DND-41 (cell line): ENCODE measurements around the gene NDUFS8.
A peak's percentile ranks its signal among the peaks of the same experiment; 100 is the strongest.

Experiments used
- ATAC-seq: fragments of 200-7000 bp; cut with Tn5 transposase; 3 replicates; pipeline ENCODE4 v1.9.1; 2021; ENCODE audit warnings: low read depth; ENCODE audit not compliant: insufficient read depth
- DNase-seq: peaks from one replicate; pipeline ENCODE4 v3.0.0-alpha.2; 2020
- H2AFZ ChIP-seq: 2 replicates; pipeline ENCODE4 v1.6.0; 2012; ENCODE audit warnings: low read depth, low read length
- H3K27ac ChIP-seq: 2 replicates; pipeline ENCODE4 v1.5.1; 2012; ENCODE audit warnings: low read length, inconsistent platforms
- H3K27me3 ChIP-seq: fragments of 200-600 bp; sonication (generic); 2 replicates; pipeline ENCODE4 v1.6.0; 2012; ENCODE audit warnings: low read length, mild to moderate bottlenecking, inconsistent platforms; ENCODE audit not compliant: insufficient read depth, poor library complexity
- H3K36me3 ChIP-seq: 2 replicates; pipeline ENCODE4 v1.5.1; 2012; ENCODE audit warnings: low read length, inconsistent platforms; ENCODE audit not compliant: insufficient read depth
- H3K4me1 ChIP-seq: 2 replicates; pipeline ENCODE4 v1.5.1; 2012; ENCODE audit warnings: mild to moderate bottlenecking, low read length; ENCODE audit not compliant: insufficient read depth
- H3K4me2 ChIP-seq: 2 replicates; pipeline ENCODE4 v1.6.0; 2012; ENCODE audit warnings: mild to moderate bottlenecking, moderate library complexity, low read length, inconsistent platforms; ENCODE audit not compliant: insufficient read depth
- H3K4me3 ChIP-seq, 2 experiments: fragments of 200-600 bp in 1 of 2; shearing (Covaris generic) in 1 of 2; 2 replicates each; pipeline ENCODE4 v1.5.1; 2012 to 2016; ENCODE audit warnings: inconsistent platforms in 2 of 2, low read length in 2 of 2, mild to moderate bottlenecking in 2 of 2, low read depth in 1 of 2, moderate library complexity in 1 of 2
- H3K79me2 ChIP-seq: 2 replicates; pipeline ENCODE4 v1.6.0; 2012; ENCODE audit warnings: low read length, inconsistent platforms; ENCODE audit not compliant: insufficient read depth
- H3K9ac ChIP-seq: 2 replicates; pipeline ENCODE4 v1.6.0; 2012; ENCODE audit warnings: low read depth, mild to moderate bottlenecking, inconsistent platforms, low read length, moderate library complexity
- H3K9me3 ChIP-seq: 2 replicates; pipeline ENCODE4 v1.5.1; 2012; ENCODE audit warnings: low read length, moderate library complexity, mild to moderate bottlenecking, inconsistent platforms; ENCODE audit not compliant: insufficient read depth, severe bottlenecking
- H4K20me1 ChIP-seq: 2 replicates; pipeline ENCODE4 v1.6.0; 2012; ENCODE audit warnings: low read length; ENCODE audit not compliant: insufficient read depth
- CTCF ChIP-seq: IDR thresholded peaks from 2 replicates; pipeline ENCODE4 v1.5.1; 2012; ENCODE audit warnings: borderline replicate concordance, low read length, moderate library complexity, mild to moderate bottlenecking; ENCODE audit not compliant: poor library complexity, severe bottlenecking; ENCODE audit errors: extremely low read depth
- EZH2 ChIP-seq: IDR thresholded peaks from 3 replicates; pipeline ENCODE4 v1.6.1; 2012; ENCODE audit warnings: borderline replicate concordance, low read depth, mild to moderate bottlenecking, moderate library complexity, low read length, inconsistent platforms; ENCODE audit not compliant: severe bottlenecking

NDUFS8 gene

GRCh38 chr11:68071281-68072048, 41.0 kb downstream of the NDUFS8 start:
- H3K9me3 ChIP-seq, result no peaks in the 10 kb centered on the region
- no peak overlapping the region for H2AFZ ChIP-seq
- H3K27me3 ChIP-seq, result no peaks in the 10 kb centered on the region
- H3K4me1 ChIP-seq, result no peaks in the 10 kb centered on the region
- DNase-seq (no peak), ATAC-seq (no peak)
- H3K27ac ChIP-seq, result no peak overlapping the region
- H3K4me2 ChIP-seq, result no peak overlapping the region
- H3K9ac ChIP-seq, result no peak overlapping the region
- no peak for TF ChIP-seq EZH2
- no peak for TF ChIP-seq CTCF
- no peak overlapping the region for H3K4me3 ChIP-seq
- peaks cover 71% of the 10 kb centered on the region for H3K36me3 ChIP-seq
- no peaks in the 10 kb centered on the region for H3K79me2 ChIP-seq
- no peaks in the 10 kb centered on the region for H4K20me1 ChIP-seq

- DNase-seq (no peak), ATAC-seq (no peak)
- Histone ChIP-seq H3K36me3 (peaks cover 49% of the 10 kb centered on the region), H3K79me2 (no peaks in the 10 kb centered on the region), H3K9ac (no peak overlapping the region), H2AFZ (no peak overlapping the region), H3K27ac (no peak overlapping the region), H3K27me3 (no peaks in the 10 kb centered on the region), H3K4me1 (no peaks in the 10 kb centered on the region), H3K9me3 (no peaks in the 10 kb centered on the region), H3K4me2 (no peak overlapping the region), H3K4me3 (no peak overlapping the region), H4K20me1 (no peaks in the 10 kb centered on the region)
- TF ChIP-seq EZH2 (no peak), CTCF (no peak)
Observed at GRCh38 chr11:68074584-68075352, 44.3 kb downstream of the NDUFS8 start.

- no peak overlapping the region for H3K4me3 ChIP-seq
- H3K4me1 ChIP-seq, result no peaks in the 10 kb centered on the region
- H3K79me2 ChIP-seq, result no peaks in the 10 kb centered on the region
- ATAC-seq (no peak), DNase-seq (no peak)
- H3K36me3 ChIP-seq, result peaks cover 48% of the 10 kb centered on the region
- no peak overlapping the region for H3K27ac ChIP-seq
- no peak overlapping the region for H3K4me2 ChIP-seq
- H4K20me1 ChIP-seq, result peaks cover 4% of the 10 kb centered on the region
- TF ChIP-seq EZH2 (no peak), CTCF (peak; percentile 22)
- no peak overlapping the region for H2AFZ ChIP-seq
- no peaks in the 10 kb centered on the region for H3K27me3 ChIP-seq
- no peaks in the 10 kb centered on the region for H3K9me3 ChIP-seq
- H3K9ac ChIP-seq, result no peak overlapping the region
Observed at GRCh38 chr11:68076371-68077042, 46.0 kb downstream of the NDUFS8 start.
